ENCODE measurements around the gene PSMD10. TPM values are rescaled to one million over a fixed set of nuclear protein-coding genes. Genes with fewer than 3 reads are reported as not detected.

The PSMD10 gene
- total RNA-seq, 4 donors from 2014 or later, result 8.2 to 37.0 (median 29.9) TPM

DNA sequence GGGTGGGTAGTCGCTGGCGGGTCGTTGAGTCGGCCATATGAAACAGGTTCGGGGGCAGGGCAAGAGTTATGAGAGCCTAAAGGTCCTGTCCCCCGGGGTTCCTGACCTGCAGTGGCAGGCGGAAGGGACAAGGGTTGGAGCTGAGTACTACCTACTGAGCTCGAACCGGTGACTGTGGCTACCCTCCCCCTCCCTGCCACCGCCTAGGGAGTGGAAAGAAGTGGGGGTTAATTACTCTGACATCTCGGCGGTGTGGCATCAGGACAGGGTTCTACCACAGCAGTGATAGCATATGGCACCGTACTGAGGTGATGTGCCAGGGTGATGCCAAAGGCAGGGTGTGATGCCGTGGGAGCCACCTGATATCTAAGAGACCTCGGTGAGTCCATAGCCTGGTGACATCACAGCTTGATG, 543 bp upstream of the PSMD10 start:
- no peak for DNase-seq
- peaks cover 0 to 22% (median 4%) of the 10 kb centered on the region in 4 donors for H3K4me1 ChIP-seq
- H3K27me3 ChIP-seq, result no peaks in the 10 kb centered on the region
- no peak for TF ChIP-seq POLR2A (IDR thresholded peaks at IDR 0.05)
- no peak for TF ChIP-seq POLR2AphosphoS5 (IDR thresholded peaks at IDR 0.05)
- no peak for TF ChIP-seq EP300 (IDR thresholded peaks at IDR 0.05; ENCODE audit: low read depth)
- in situ Hi-C loops (cut with MboI; ENCODE audit: low pct_ligation_motif_present in 1 of 4, low pct_unique_long_range_greater_than_20kb in 1 of 4, low sequenced_read_pairs in 3 of 4), result no loop called here
- intact Hi-C loops (cut with DNase I; ENCODE audit: low total_unique reads), result no loop called here
- H3K36me3 ChIP-seq, result no peaks in the 10 kb centered on the region
- H3K9me3 ChIP-seq, result no peaks in the 10 kb centered on the region
- H3K27ac ChIP-seq, result peak overlapping the region; percentile 80 to 93 (median 83)
- peak overlapping the region; percentile 9 to 73 (median 55) for H3K4me3 ChIP-seq
- 48% methylated on average over 15 of the region's 15 CpGs; no CpG with 5 or more reads in 1 of the 2 donors for WGBS, 2 donors (ENCODE audit: low coverage in 1 of 2)

DNA sequence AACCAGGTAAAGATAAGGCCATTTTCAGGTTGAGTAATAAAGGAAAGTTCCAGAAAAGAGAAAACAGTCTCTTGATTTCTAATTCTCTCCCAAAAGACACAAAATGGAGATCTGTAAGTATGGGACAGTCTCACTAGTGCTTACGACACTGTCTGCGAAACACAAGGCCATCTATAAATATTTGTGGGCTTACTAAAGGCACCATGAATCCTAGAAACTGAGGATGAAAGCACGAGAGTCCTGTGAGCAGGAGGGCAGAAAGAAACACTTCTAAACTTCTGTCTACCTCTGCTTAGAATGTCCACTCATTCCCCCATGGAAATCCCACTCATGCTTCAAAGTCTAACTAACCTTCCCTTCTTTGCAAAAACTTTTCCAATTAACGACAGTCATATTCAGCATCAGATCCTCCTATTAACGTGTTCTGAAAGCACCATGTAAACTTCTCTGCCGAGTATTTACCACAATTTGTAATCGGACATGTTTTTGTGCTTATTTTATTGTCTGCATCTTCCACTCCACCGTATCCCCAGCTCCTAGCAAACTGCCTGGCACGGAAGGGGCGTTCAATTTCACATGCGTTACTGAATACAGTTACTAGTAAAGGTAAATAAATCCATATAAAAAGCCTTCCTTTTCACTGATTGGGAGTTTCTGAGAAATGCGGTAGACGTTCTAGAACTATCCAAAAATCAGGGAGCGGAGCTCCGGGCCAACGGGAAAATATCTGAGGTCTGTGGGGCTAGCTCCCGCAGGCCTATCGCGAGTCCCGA, 665 bp downstream of the PSMD10 start:
- in situ Hi-C loops (cut with MboI; ENCODE audit: low pct_ligation_motif_present in 1 of 4, low pct_unique_long_range_greater_than_20kb in 1 of 4, low sequenced_read_pairs in 3 of 4), result no loop called here
- H3K27ac ChIP-seq, result peak overlapping the region; percentile 82 to 94 (median 88)
- H3K9me3 ChIP-seq, result no peaks in the 10 kb centered on the region
- WGBS, 2 donors (ENCODE audit: low coverage in 1 of 2), result 8 to 47% methylated on average over 3 to 20 of the region's 20 CpGs
- H3K36me3 ChIP-seq, result no peaks in the 10 kb centered on the region
- H3K27me3 ChIP-seq, result no peaks in the 10 kb centered on the region
- H3K4me3 ChIP-seq, result peak overlapping the region; percentile 50 to 73 (median 57)
- H3K4me1 ChIP-seq, result peaks cover 0 to 22% (median 4%) of the 10 kb centered on the region in 4 donors
- TF ChIP-seq POLR2A (IDR thresholded peaks at IDR 0.05) (no peak), EP300 (IDR thresholded peaks at IDR 0.05; ENCODE audit: low read depth) (no peak), POLR2AphosphoS5 (IDR thresholded peaks at IDR 0.05) (no peak)
- TF ChIP-seq, protein P1, sequence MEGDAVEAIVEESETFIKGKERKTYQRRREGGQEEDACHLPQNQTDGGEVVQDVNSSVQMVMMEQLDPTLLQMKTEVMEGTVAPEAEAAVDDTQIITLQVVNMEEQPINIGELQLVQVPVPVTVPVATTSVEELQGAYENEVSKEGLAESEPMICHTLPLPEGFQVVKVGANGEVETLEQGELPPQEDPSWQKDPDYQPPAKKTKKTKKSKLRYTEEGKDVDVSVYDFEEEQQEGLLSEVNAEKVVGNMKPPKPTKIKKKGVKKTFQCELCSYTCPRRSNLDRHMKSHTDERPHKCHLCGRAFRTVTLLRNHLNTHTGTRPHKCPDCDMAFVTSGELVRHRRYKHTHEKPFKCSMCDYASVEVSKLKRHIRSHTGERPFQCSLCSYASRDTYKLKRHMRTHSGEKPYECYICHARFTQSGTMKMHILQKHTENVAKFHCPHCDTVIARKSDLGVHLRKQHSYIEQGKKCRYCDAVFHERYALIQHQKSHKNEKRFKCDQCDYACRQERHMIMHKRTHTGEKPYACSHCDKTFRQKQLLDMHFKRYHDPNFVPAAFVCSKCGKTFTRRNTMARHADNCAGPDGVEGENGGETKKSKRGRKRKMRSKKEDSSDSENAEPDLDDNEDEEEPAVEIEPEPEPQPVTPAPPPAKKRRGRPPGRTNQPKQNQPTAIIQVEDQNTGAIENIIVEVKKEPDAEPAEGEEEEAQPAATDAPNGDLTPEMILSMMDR (IDR thresholded peaks at IDR 0.05), result no peak
- intact Hi-C loops (cut with DNase I; ENCODE audit: low total_unique reads), result no loop called here
- no peak for DNase-seq

DNA sequence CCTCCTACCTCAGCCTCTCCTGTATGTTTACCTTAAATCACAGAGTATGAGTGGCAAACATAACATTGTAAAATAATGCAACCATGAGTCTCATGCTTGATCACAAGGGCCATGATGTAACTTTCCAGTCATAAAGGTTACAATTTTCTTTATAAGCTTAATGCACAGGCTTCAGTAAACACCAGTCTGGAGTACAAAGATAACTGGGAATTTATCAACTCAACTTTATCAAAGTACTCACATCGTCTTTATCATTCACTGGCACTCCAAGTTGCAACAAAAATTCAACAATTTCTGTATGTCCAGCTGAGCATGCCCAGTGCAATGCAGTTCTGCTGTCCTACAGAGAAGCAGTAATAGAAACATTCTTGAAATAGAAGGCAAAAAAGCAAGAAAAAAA, 2.8 kb downstream of the PSMD10 start:
- no peak overlapping the region for H3K27ac ChIP-seq
- TF ChIP-seq EP300 (IDR thresholded peaks at IDR 0.05; ENCODE audit: low read depth), result no peak
- TF ChIP-seq POLR2A (IDR thresholded peaks at IDR 0.05), result no peak
- TF ChIP-seq POLR2AphosphoS5 (IDR thresholded peaks at IDR 0.05), result no peak
- TF ChIP-seq, protein P1 (IDR thresholded peaks at IDR 0.05), result no peak
- no peak for DNase-seq
- H3K9me3 ChIP-seq, result no peaks in the 10 kb centered on the region
- H3K4me3 ChIP-seq, result no peak overlapping the region
- peaks cover 0 to 22% (median 4%) of the 10 kb centered on the region in 4 donors for H3K4me1 ChIP-seq
- intact Hi-C loops (cut with DNase I; ENCODE audit: low total_unique reads), result no loop called here
- no peaks in the 10 kb centered on the region for H3K36me3 ChIP-seq
- in situ Hi-C loops (cut with MboI; ENCODE audit: low pct_ligation_motif_present in 1 of 4, low pct_unique_long_range_greater_than_20kb in 1 of 4, low sequenced_read_pairs in 3 of 4), result no loop called here
- H3K27me3 ChIP-seq, result no peaks in the 10 kb centered on the region
- WGBS, 2 donors (ENCODE audit: low coverage in 1 of 2), result 40 to 44% methylated on average over 1 of the region's 1 CpG

DNA sequence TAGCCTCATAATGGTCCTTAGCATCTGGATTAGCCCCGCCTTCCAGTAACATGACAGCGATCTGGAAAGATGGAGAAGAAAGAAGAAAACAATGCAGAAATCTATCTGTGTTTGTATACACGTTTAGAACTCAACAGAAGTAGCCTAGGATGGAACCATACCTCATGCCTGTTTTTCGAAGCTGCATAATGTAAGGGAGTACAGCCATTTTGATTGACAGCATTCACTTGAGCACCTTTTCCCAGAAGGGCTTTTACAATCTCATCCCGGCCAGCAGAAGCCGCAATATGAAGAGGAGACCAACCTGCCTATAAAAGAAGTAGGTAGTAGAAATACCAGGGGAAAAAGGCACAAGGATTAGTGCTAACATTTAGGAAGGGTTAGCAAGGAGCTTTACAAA, 3.5 kb downstream of the PSMD10 start:
- in situ Hi-C loops (cut with MboI; ENCODE audit: low pct_ligation_motif_present in 1 of 4, low pct_unique_long_range_greater_than_20kb in 1 of 4, low sequenced_read_pairs in 3 of 4), result no loop called here
- no peak for DNase-seq
- WGBS, 2 donors (ENCODE audit: low coverage in 1 of 2), result 77% methylated on average over 6 of the region's 6 CpGs; no CpG with 5 or more reads in 1 of the 2 donors
- H3K36me3 ChIP-seq, result no peaks in the 10 kb centered on the region
- no peak overlapping the region for H3K4me3 ChIP-seq
- H3K27me3 ChIP-seq, result no peaks in the 10 kb centered on the region
- intact Hi-C loops (cut with DNase I; ENCODE audit: low total_unique reads), result no loop called here
- TF ChIP-seq EP300 (IDR thresholded peaks at IDR 0.05; ENCODE audit: low read depth) (no peak), POLR2A (IDR thresholded peaks at IDR 0.05) (no peak), POLR2AphosphoS5 (IDR thresholded peaks at IDR 0.05) (no peak)
- TF ChIP-seq, protein P1 (IDR thresholded peaks at IDR 0.05), result no peak
- H3K27ac ChIP-seq, result no peak overlapping the region
- H3K4me1 ChIP-seq, result peaks cover 0 to 22% (median 4%) of the 10 kb centered on the region in 4 donors
- H3K9me3 ChIP-seq, result no peaks in the 10 kb centered on the region
